A549 treated with GW870086 at 1 μM for 4 hours (cell line): Measurements from ENCODE around the gene ZNF548. TPM values are rescaled to one million over a fixed set of nuclear protein-coding genes. Genes with fewer than 3 reads are reported as not detected.

Experiments
- total RNA-seq: library from RNA; stranded (reverse); fragments of 200-300 nt; extraction: Qiagen RNA extraction; gene quantifications from 5 replicates; pipeline ENCODE4 v1.2.3, GENCODE V29; 2022; ENCODE audit warnings: low read depth

ZNF548 gene
- 2.2 to 4.6 TPM (median 3.9 TPM) in 5 replicates for total RNA-seq

GRCh38 chr19:57389730-57390598 lies at the start of gene ZNF548:
ZNF548 (plus strand) TSS chr19:57389854; CDS start chr19:57390100, 246 bp downstream.

GRCh38 chr19:57350877-57351805 lies 38.5 kb upstream of the ZNF548 start, which contains the start of gene ZNF304:
ZNF304 (plus strand) TSS chr19:57351271; CDS start chr19:57351665, 394 bp downstream.

GRCh38 chr19:57362997-57363687 lies 26.5 kb upstream of the ZNF548 start, which contains the start of the genes TRAPPC2B and ZNF547:
TRAPPC2B (plus strand) TSS chr19:57363551; CDS start chr19:57364834, 1,283 bp downstream.
ZNF547 (plus strand) TSS chr19:57363551; CDS start chr19:57368556, 5,005 bp downstream.

GRCh38 chr19:57410877-57411671 lies 21.4 kb downstream of the ZNF548 start, which contains the start of gene ZNF17:
ZNF17 (plus strand) TSS chr19:57411161; CDS start chr19:57413616, 2,455 bp downstream.

GRCh38 chr19:57435062-57435978 lies 45.7 kb downstream of the ZNF548 start, which contains the start of gene ZNF749:
ZNF749 (plus strand) TSS chr19:57435325; CDS start chr19:57435579, 254 bp downstream.

Other genes with a start within 250 kb of the ZNF548 start
- gene ZIM3, start 244.7 kb upstream of the ZNF548 start, total RNA-seq = not detected in 5 replicates
- gene DUXA, start 222.4 kb upstream of the ZNF548 start, total RNA-seq = not detected in 5 replicates
- gene ZNF264, start 198.4 kb upstream of the ZNF548 start, total RNA-seq = 6.8 to 9.0 TPM (median 7.4 TPM) in 5 replicates
- 0.23 to 0.73 TPM (median 0.37 TPM) in 5 replicates for gene AURKC, start 158.8 kb upstream of the ZNF548 start, total RNA-seq
- 1.2 to 2.4 TPM (median 2.0 TPM) in 5 replicates for gene ZNF805, start 149.2 kb upstream of the ZNF548 start, total RNA-seq
- 0.89 to 1.2 TPM (median 0.96 TPM) in 5 replicates for gene ZNF460, start 109.4 kb upstream of the ZNF548 start, total RNA-seq
- 0.78 to 1.7 TPM (median 1.4 TPM) in 5 replicates for gene ZNF543, start 69.4 kb upstream of the ZNF548 start, total RNA-seq
- gene ZNF304, start 38.6 kb upstream of the ZNF548 start, total RNA-seq = 2.0 to 2.5 TPM (median 2.3 TPM) in 5 replicates
- gene TRAPPC2B, start 26.3 kb upstream of the ZNF548 start, total RNA-seq = 15.8 to 18.0 TPM (median 16.3 TPM) in 5 replicates
- 1.4 to 2.2 TPM (median 1.7 TPM) in 5 replicates for gene ZNF547, start 26.3 kb upstream of the ZNF548 start, total RNA-seq
- gene ZNF17, start 21.3 kb downstream of the ZNF548 start, total RNA-seq = 4.0 to 7.4 TPM (median 4.9 TPM) in 5 replicates
- 14.1 to 17.2 TPM (median 14.4 TPM) in 5 replicates for gene ZNF749, start 45.5 kb downstream of the ZNF548 start, total RNA-seq
- gene VN1R1, start 67.3 kb downstream of the ZNF548 start, total RNA-seq = 0.08 to 0.10 TPM in 2 of 5 replicates, not detected in the others
- 0.58 to 1.8 TPM (median 1.5 TPM) in 5 replicates for gene ZNF772, start 87.7 kb downstream of the ZNF548 start, total RNA-seq
- gene ZNF419, start 97.9 kb downstream of the ZNF548 start, total RNA-seq = 5.6 to 9.9 TPM (median 6.5 TPM) in 5 replicates
- gene ZNF773, start 110.1 kb downstream of the ZNF548 start, total RNA-seq = 3.6 to 5.6 TPM (median 5.5 TPM) in 5 replicates
- 1.5 to 2.1 TPM (median 1.8 TPM) in 5 replicates for gene ZNF549, start 137.5 kb downstream of the ZNF548 start, total RNA-seq
- 3.0 to 4.3 TPM (median 3.8 TPM) in 5 replicates for gene ZNF550, start 170.0 kb downstream of the ZNF548 start, total RNA-seq
- 3.4 to 5.5 TPM (median 4.7 TPM) in 5 replicates for gene ZNF416, start 189.1 kb downstream of the ZNF548 start, total RNA-seq
- gene ZIK1, start 194.3 kb downstream of the ZNF548 start, total RNA-seq = not detected in 5 replicates
- gene ZNF530, start 210.0 kb downstream of the ZNF548 start, total RNA-seq = 4.2 to 5.6 TPM (median 4.8 TPM) in 5 replicates
- gene ZNF134, start 224.4 kb downstream of the ZNF548 start, total RNA-seq = 8.8 to 12.1 TPM (median 9.3 TPM) in 5 replicates
- gene ZNF211, start 243.3 kb downstream of the ZNF548 start, total RNA-seq = 5.1 to 6.8 TPM (median 6.0 TPM) in 5 replicates